Measurements from ENCODE around the gene SPON1.

DNA sequence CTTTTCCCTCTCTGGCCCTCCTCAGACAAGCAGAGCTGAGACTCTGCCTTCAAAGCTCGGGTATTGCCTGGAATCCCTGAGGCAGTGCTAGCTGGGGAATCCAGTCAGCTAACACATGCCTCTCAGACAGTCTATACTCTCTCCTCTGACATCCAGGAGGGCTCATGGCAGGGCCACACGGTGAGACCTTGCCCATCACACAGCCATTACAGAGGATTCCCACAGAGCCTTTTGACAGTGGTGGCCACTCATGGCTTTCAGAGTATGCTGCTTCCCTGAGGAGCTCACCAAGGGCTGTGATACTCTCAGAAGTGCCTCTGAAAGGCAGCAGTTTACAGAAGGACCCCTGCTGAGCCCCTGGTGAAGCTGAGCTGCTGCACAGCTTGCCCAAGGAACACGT is 231.1 kb downstream of the SPON1 start:
- TF ChIP-seq POLR2AphosphoS5 (IDR thresholded peaks at IDR 0.05; ENCODE audit: low read depth, low read length), result no peak
- no peak for TF ChIP-seq TAF1 (IDR thresholded peaks at IDR 0.05; ENCODE audit: borderline replicate concordance, insufficient read depth, low read length)
- TF ChIP-seq, protein P1, sequence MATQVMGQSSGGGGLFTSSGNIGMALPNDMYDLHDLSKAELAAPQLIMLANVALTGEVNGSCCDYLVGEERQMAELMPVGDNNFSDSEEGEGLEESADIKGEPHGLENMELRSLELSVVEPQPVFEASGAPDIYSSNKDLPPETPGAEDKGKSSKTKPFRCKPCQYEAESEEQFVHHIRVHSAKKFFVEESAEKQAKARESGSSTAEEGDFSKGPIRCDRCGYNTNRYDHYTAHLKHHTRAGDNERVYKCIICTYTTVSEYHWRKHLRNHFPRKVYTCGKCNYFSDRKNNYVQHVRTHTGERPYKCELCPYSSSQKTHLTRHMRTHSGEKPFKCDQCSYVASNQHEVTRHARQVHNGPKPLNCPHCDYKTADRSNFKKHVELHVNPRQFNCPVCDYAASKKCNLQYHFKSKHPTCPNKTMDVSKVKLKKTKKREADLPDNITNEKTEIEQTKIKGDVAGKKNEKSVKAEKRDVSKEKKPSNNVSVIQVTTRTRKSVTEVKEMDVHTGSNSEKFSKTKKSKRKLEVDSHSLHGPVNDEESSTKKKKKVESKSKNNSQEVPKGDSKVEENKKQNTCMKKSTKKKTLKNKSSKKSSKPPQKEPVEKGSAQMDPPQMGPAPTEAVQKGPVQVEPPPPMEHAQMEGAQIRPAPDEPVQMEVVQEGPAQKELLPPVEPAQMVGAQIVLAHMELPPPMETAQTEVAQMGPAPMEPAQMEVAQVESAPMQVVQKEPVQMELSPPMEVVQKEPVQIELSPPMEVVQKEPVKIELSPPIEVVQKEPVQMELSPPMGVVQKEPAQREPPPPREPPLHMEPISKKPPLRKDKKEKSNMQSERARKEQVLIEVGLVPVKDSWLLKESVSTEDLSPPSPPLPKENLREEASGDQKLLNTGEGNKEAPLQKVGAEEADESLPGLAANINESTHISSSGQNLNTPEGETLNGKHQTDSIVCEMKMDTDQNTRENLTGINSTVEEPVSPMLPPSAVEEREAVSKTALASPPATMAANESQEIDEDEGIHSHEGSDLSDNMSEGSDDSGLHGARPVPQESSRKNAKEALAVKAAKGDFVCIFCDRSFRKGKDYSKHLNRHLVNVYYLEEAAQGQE (IDR thresholded peaks at IDR 0.05; ENCODE audit: insufficient read depth in 1 of 2, low read depth in 2 of 2, low read length in 2 of 2), result no peak
- TF ChIP-seq FOXP2 (optimal IDR thresholded peaks at IDR 0.05; ENCODE audit: borderline replicate concordance, extremely low read depth, extremely low read length, insufficient read depth), result no peak
- no peak for TF ChIP-seq SIN3A (IDR thresholded peaks at IDR 0.05; ENCODE audit: borderline replicate concordance, insufficient read depth, low read length)

Data from PFSK-1 (cell line).